LNCaP clone FGC (cell line): ENCODE data around the gene SELENOW.

ENCODE experiments used
- DNase-seq: peaks from one replicate; pipeline ENCODE4 v3.0.0-alpha.2; 2011; ENCODE audit warnings: low read depth
- H3K4me3 ChIP-seq: 2 replicates; pipeline ENCODE4 v1.5.1; 2011; ENCODE audit warnings: mild to moderate bottlenecking, low read depth, low read length, control low read depth
- CTCF ChIP-seq: IDR thresholded peaks from 2 replicates; pipeline ENCODE4 v1.5.1; 2012; ENCODE audit warnings: mild to moderate bottlenecking; ENCODE audit not compliant: control insufficient read depth, insufficient read depth; ENCODE audit errors: extremely low read depth

SELENOW gene

GRCh38 chr19:47752440-47753211 is 25.9 kb upstream of the SELENOW start:
- H3K4me3 ChIP-seq: no peak overlapping the region
- no peak for TF ChIP-seq CTCF
- DNase-seq: no peak

- DNase-seq: no peak
- TF ChIP-seq CTCF: no peak
- no peak overlapping the region for H3K4me3 ChIP-seq
Observed at GRCh38 chr19:47754206-47755064, 24.1 kb upstream of the SELENOW start.

GRCh38 chr19:47755065-47755761 is 23.3 kb upstream of the SELENOW start:
- TF ChIP-seq CTCF: no peak
- H3K4me3 ChIP-seq: no peak overlapping the region
- no peak for DNase-seq

GRCh38 chr19:47755762-47756626 is 22.5 kb upstream of the SELENOW start:
- TF ChIP-seq CTCF: no peak
- H3K4me3 ChIP-seq: no peak overlapping the region
- no peak for DNase-seq

- no peak for TF ChIP-seq CTCF
- DNase-seq: no peak
- no peak overlapping the region for H3K4me3 ChIP-seq
Observed at GRCh38 chr19:47756627-47756929, 21.9 kb upstream of the SELENOW start.

GRCh38 chr19:47756953-47757608 is 21.4 kb upstream of the SELENOW start:
- DNase-seq: no peak
- H3K4me3 ChIP-seq: no peak overlapping the region
- no peak for TF ChIP-seq CTCF
